Activated T-cell treated with anti-CD3 and anti-CD28 coated beads for 48 hours (primary cell): Measurements from ENCODE around the gene TEAD3.

Experiments
- DNase-seq: peaks from one replicate; pipeline ENCODE4 v3.0.0-alpha.2; 2020; ENCODE audit warnings: low read depth

Gene TEAD3

GRCh38 chr6:35512740-35513139 lies 15.9 kb upstream of the TEAD3 start, which contains the start of gene TULP1:
TSS of gene TULP1 (minus strand) at chr6:35512896. CDS start at chr6:35512858, 38 bp downstream.
- DNase-seq, result no peak

- DNase-seq, result no peak
These were observed 15.1 kb upstream of the TEAD3 start for GRCh38 chr6:35512006-35512405.

GRCh38 chr6:35511562-35511941 lies 14.7 kb upstream of the TEAD3 start:
- no peak for DNase-seq

GRCh38 chr6:35510916-35511561 lies 14.2 kb upstream of the TEAD3 start:
- DNase-seq, result no peak

- no peak for DNase-seq
These were observed 11.7 kb upstream of the TEAD3 start for GRCh38 chr6:35508542-35508941.

- DNase-seq, result no peak
These were observed 11.1 kb upstream of the TEAD3 start for GRCh38 chr6:35508027-35508426.

- no peak for DNase-seq
These were observed 10.3 kb upstream of the TEAD3 start for GRCh38 chr6:35507221-35507620.

GRCh38 chr6:35506536-35506935 lies 9.7 kb upstream of the TEAD3 start:
- DNase-seq, result no peak

- no peak for DNase-seq
These were observed 9.1 kb upstream of the TEAD3 start for GRCh38 chr6:35505999-35506412.

GRCh38 chr6:35503534-35503933 lies 6.7 kb upstream of the TEAD3 start:
- DNase-seq, result no peak

- DNase-seq, result no peak
These were observed 4.9 kb upstream of the TEAD3 start for GRCh38 chr6:35501784-35502183.

- no peak for DNase-seq
These were observed 3.9 kb upstream of the TEAD3 start for GRCh38 chr6:35500782-35501181.

- no peak for DNase-seq
These were observed 2.5 kb upstream of the TEAD3 start for GRCh38 chr6:35499372-35499771.

- DNase-seq, result no peak
These were observed 1.7 kb upstream of the TEAD3 start for GRCh38 chr6:35498422-35499067.

- peak; percentile 41 for DNase-seq
These were observed 917 bp upstream of the TEAD3 start for GRCh38 chr6:35497571-35498421.

GRCh38 chr6:35496036-35496840 lies 641 bp downstream of the TEAD3 start:
- DNase-seq, result no peak

GRCh38 chr6:35495258-35496035 lies 1.4 kb downstream of the TEAD3 start:
- DNase-seq, result no peak

GRCh38 chr6:35494161-35494563 lies 2.7 kb downstream of the TEAD3 start:
- no peak for DNase-seq

GRCh38 chr6:35493307-35493983 lies 3.4 kb downstream of the TEAD3 start:
- DNase-seq, result no peak

GRCh38 chr6:35492974-35493284 lies 4.0 kb downstream of the TEAD3 start:
- no peak for DNase-seq
